Mucosa of descending colon (tissue), 3 donors: ENCODE measurements around the gene CYP27A1. TPM values are rescaled to one million over a fixed set of nuclear protein-coding genes. Genes with fewer than 3 reads are reported as not detected.
A peak's percentile ranks its signal among the peaks of the same experiment; 100 is the strongest.

Source experiments
- ATAC-seq: fragments of 200-7000 bp; cut with Tn5 transposase; one replicate; pipeline ENCODE4 v1.9.1; 2020; ENCODE audit warnings: mild to moderate bottlenecking, moderate library complexity
- DNase-seq, 3 donors: peaks; one replicate each; pipeline ENCODE4 v3.0.0-alpha.2; 2020
- H3K36me3 ChIP-seq: fragments of 200-600 bp; one replicate; pipeline ENCODE4 v1.8.0; 2021; ENCODE audit warnings: low read depth, mild to moderate bottlenecking
- H3K4me1 ChIP-seq: fragments of 200-600 bp; one replicate; pipeline ENCODE4 v1.8.0; 2021; ENCODE audit warnings: low read depth, mild to moderate bottlenecking
- H3K4me3 ChIP-seq: fragments of 200-600 bp; one replicate; pipeline ENCODE4 v1.8.0; 2021; ENCODE audit warnings: mild to moderate bottlenecking
- H3K9me3 ChIP-seq: fragments of 200-600 bp; one replicate; pipeline ENCODE4 v1.8.0; 2021; ENCODE audit warnings: mild to moderate bottlenecking
- CTCF ChIP-seq: fragments of 200-600 bp; IDR thresholded peaks from one replicate; pipeline ENCODE4 v1.8.0; 2022; ENCODE audit warnings: antibody characterized with exemption, mild to moderate bottlenecking
- intact Hi-C, 2 donors: fragments of 100-400 bp; cut with DNase I in 1 of 2; cut with micrococcal nuclease in 1 of 2; formaldehyde crosslinking; loops; one replicate each; pipeline versions ENCODE4 v1.11.0 to v1.11.1; 2022; cut with DNase I, micrococcal nuclease
- total RNA-seq, 3 donors: library from RNA; stranded (reverse); fragmentation: NEBNext Ultra II Directional in 2 of 3; extraction: Animal tissue kit (Norgen Biotek cat#: 25700) in 2 of 3; gene quantifications; one replicate each; pipeline versions ENCODE4 v1.2.1 to v1.2.4, GENCODE V29; 2021 to 2023
- donor health status: DM: no; HTN: no; CAD: no; lungs with moderate emphysema.
- donor health status: DM: no; HTN: no; CAD: no.
- donor health status: DM: no; HTN: yes; CAD: no.

The CYP27A1 gene
- total RNA-seq, 3 donors from 2014 or later, result 31.0 to 70.0 (median 37.7) TPM

GRCh38 chr2:218743068-218743467 lies 38.9 kb upstream of the CYP27A1 start:
- DNase-seq, result no peak
- Histone ChIP-seq H3K36me3 (no peaks in the 10 kb centered on the region), H3K4me3 (no peak overlapping the region), H3K4me1 (no peaks in the 10 kb centered on the region), H3K9me3 (no peaks in the 10 kb centered on the region)
- no peak for TF ChIP-seq CTCF
- intact Hi-C loops, result no loop called here
- ATAC-seq, result no peak

- DNase-seq, result no peak
- Histone ChIP-seq H3K4me3 (no peak overlapping the region), H3K9me3 (no peaks in the 10 kb centered on the region), H3K36me3 (no peaks in the 10 kb centered on the region), H3K4me1 (no peaks in the 10 kb centered on the region)
- TF ChIP-seq CTCF, result no peak
- intact Hi-C loops, result no loop called here
- no peak for ATAC-seq
These were observed 37.3 kb upstream of the CYP27A1 start for GRCh38 chr2:218744615-218745014.

- DNase-seq (no peak), ATAC-seq (peak; percentile 52)
- intact Hi-C loops, result no loop called here
- H3K4me3 ChIP-seq, result no peak overlapping the region
- no peak for TF ChIP-seq CTCF
- H3K9me3 ChIP-seq, result no peaks in the 10 kb centered on the region
- no peaks in the 10 kb centered on the region for H3K36me3 ChIP-seq
- H3K4me1 ChIP-seq, result no peaks in the 10 kb centered on the region
These were observed 36.8 kb upstream of the CYP27A1 start for GRCh38 chr2:218745160-218745558.

GRCh38 chr2:218745559-218746469 lies 36.1 kb upstream of the CYP27A1 start:
- H3K36me3 ChIP-seq, result no peaks in the 10 kb centered on the region
- H3K4me1 ChIP-seq, result no peaks in the 10 kb centered on the region
- intact Hi-C loops, result no loop called here
- no peak for TF ChIP-seq CTCF
- ATAC-seq, result no peak
- H3K9me3 ChIP-seq, result no peaks in the 10 kb centered on the region
- no peak for DNase-seq
- no peak overlapping the region for H3K4me3 ChIP-seq

- Histone ChIP-seq H3K4me3 (no peak overlapping the region), H3K4me1 (no peaks in the 10 kb centered on the region), H3K36me3 (no peaks in the 10 kb centered on the region), H3K9me3 (no peaks in the 10 kb centered on the region)
- ATAC-seq, result no peak
- intact Hi-C loops, result no loop called here
- no peak for TF ChIP-seq CTCF
- no peak for DNase-seq
These were observed 35.5 kb upstream of the CYP27A1 start for GRCh38 chr2:218746470-218746795.
